Hematopoietic multipotent progenitor cell treated with erythropoietin and hydrocortisone succinate and interleukin-3 and kit ligand, for 8 days (in vitro differentiated cells): ENCODE measurements around the gene TGFBI.
"Not testable (repeated sequence)": the region's sequence is repeated elsewhere in the genome, so short reads cannot be mapped to it uniquely, and the experiment has no call there.

Experiments
- DNase-seq: peaks from one replicate; pipeline ENCODE4 v3.0.0-alpha.2; 2015

TGFBI gene

DNA sequence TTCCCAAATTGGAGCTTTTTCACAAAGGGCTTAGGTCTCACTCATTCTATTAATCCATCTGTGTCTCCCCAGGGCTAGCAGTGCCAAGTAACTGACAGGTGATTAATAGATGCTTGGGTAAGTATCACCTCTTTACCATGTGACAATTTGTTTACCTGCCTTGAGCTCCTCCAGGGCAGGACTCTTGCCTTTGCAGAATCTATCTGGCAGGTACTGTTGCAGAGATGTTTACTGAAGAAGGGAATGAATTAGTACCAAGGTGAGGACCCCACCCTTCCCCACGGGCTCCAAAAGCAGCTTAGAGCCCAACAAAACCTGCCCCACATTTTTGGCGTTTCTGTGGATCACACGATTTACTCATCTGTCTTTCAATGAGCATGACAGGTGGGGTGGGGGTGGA is 698 bp upstream of the TGFBI start:
- no peak for DNase-seq

GRCh38 chr5:136030252-136030651 is 1.5 kb downstream of the TGFBI start:
- no peak for DNase-seq

GRCh38 chr5:136030956-136031611 is 2.3 kb downstream of the TGFBI start:
- no peak for DNase-seq

- DNase-seq = no peak
Measured at GRCh38 chr5:136031711-136032110, 2.9 kb downstream of the TGFBI start.

DNA sequence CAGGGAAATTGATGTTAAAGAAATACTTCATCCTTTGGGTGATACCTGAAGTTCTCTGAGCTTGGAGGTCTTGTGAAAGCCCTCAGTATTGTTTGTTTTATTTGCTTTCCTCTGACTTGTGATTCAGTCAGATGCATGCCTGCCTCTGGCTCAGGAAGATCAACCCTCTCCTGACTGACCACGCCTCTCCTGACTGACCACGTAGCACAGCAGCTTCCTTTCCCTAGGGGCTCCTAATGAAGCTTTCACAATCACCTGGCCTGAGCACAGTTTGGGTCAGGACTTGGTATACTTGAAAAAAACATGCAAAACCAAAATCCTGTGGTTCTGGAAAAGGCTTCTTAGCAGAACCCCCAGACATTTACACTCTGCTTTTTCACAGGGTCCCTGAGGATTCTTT is 3.8 kb downstream of the TGFBI start:
- no peak for DNase-seq

DNA sequence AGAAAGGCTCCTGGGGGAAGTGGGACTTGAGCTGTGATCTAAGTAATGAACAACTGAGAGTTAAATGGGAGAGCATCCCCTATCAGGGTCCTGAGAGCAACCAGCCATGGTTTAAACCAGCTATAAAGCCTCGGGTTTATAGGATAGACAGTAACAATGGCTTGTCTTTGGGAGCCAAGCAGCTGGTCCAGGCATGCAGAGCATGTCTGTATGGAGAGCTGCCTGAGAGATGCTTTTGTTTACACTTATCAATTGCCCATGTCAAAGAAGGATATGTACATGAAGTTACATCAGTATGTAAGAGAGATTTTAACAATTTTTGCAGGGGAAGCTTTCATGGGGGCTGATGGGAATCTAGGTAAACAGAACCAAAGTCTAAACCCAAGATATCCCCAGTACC is 4.4 kb downstream of the TGFBI start:
- DNase-seq = no peak

DNA sequence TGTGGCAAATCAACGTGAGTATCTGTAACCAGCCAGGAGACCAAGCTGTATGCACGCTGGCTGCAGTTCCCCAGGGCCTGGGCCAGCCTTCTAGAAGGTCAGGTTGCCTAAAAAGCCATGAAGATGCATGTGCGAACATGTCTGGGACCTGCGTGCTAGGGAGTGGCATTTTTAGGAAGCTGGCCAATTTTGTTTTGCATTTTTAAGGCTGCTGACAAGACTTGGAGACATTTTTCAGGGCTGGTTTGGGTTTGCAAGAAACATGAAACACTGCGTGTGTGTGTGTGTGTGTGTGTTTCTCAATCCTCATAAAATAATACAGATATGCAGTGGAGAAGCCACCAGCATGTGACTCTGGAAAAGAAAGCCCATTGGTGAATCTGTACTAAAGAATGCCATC is 5.1 kb downstream of the TGFBI start:
- no peak for DNase-seq

DNA sequence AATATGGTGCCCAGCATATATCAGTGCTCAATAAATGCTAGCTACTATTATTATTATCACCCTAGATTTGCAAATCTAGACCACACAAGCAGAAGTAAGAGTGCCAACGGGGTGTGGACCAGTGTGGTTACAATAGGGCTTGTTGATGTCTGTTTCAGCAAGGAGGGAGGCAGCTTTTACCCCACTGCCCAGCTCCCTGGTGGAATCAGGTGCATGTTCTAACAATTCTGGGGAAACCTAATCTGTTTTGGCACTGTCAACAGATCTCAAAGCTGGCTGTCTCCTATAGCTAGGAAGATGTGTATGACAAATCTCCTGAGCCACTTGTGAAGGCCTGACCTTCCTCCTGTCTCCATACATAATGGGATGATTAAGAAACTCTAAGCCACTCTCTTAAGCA is 5.7 kb downstream of the TGFBI start:
- DNase-seq = no peak

GRCh38 chr5:136034984-136035383 is 6.2 kb downstream of the TGFBI start:
- no peak for DNase-seq

DNA sequence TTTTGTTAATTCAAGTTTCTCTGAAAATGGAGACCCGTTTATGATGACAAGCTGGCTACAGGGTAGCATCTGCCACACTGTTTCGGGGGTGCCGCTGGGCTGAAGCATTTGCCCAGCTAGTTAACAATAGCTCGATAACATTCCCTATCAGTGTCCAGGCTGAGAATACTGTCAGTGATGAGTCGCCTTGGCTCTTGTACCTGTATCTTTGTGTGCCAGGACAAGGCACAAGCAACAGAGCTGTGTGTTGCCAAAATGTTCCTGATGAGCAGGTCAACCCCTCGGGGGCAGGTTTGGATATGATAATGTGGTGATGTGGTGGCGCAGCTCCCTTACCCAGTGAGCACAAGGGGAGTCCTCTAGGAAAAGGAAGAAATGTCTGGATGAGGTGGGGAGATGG is 7.0 kb downstream of the TGFBI start:
- no peak for DNase-seq

GRCh38 chr5:136036293-136036911 is 7.6 kb downstream of the TGFBI start:
- DNase-seq = no peak

GRCh38 chr5:136037001-136037705 is 8.4 kb downstream of the TGFBI start:
- no peak for DNase-seq

GRCh38 chr5:136038635-136039034 is 9.8 kb downstream of the TGFBI start:
- no peak for DNase-seq

DNA sequence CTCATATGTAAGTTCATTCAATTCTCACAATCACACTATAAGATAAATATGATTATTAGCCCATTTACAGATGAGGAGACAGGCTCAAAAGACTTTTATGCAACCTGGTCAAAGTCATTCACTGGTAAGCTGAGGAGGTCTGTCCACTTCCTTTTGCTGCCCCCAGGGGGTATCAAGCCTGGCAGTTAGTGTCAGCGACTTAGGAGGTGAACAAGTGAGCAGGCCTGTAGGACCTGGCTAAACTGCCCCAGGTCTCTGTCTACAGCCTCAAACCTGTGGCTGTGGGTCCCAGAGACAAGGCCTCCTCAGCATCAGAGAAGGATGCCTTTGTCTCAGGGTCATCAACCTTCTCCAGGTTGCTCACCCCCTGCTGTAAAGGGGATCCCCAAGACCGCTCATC is 10.4 kb downstream of the TGFBI start:
- no peak for DNase-seq

- DNase-seq = no peak
Measured at GRCh38 chr5:136040746-136041415, 12.1 kb downstream of the TGFBI start.

GRCh38 chr5:136042156-136042555 is 13.4 kb downstream of the TGFBI start:
- no peak for DNase-seq

GRCh38 chr5:136042665-136043121 is 13.9 kb downstream of the TGFBI start:
- no peak for DNase-seq

- DNase-seq = no peak
Measured at GRCh38 chr5:136043551-136043950, 14.8 kb downstream of the TGFBI start.

GRCh38 chr5:136043968-136044610 is 15.3 kb downstream of the TGFBI start:
- no peak for DNase-seq

DNA sequence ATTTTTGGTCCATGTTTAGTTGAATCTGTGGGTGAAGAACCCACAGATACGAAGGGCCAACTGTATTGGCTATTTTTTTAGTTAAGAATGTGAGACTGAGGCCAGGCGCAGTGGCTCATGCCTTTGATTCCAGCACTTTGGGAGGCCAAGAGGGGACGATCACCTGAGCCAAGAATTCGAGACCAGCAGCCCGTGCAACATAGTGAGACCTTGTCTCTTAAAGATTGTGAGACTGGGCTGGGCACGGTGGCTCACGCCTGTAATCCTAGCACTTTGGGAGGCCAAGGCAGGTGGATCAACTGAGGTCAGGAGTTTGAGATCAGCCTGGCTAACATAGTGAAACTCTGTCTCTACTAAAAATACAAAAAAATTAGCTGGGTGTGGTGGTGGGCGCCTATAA is 16.2 kb downstream of the TGFBI start:
- not testable (repeated sequence) for DNase-seq

GRCh38 chr5:136046246-136046645 is 17.5 kb downstream of the TGFBI start:
- no peak for DNase-seq

DNA sequence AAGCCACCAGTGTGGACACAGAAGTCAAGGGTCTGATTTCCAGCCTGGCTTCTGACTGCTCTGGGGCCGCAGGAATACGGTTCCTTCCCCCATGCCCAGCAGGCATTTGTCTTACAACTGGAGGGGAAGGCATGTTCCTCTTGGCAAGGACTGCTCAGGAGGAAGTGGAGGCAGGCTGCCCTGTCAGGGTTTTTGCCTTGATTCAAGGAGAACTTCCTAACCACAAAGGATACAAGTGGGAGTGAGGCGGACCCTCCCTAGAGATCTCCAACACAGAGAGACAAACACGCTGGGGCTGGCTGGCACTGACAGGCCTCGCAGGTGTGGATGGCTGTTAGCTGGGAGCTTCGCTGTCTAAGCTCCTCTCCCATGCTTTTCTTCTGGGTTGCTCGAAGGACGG is 19.1 kb downstream of the TGFBI start:
- no peak for DNase-seq

DNA sequence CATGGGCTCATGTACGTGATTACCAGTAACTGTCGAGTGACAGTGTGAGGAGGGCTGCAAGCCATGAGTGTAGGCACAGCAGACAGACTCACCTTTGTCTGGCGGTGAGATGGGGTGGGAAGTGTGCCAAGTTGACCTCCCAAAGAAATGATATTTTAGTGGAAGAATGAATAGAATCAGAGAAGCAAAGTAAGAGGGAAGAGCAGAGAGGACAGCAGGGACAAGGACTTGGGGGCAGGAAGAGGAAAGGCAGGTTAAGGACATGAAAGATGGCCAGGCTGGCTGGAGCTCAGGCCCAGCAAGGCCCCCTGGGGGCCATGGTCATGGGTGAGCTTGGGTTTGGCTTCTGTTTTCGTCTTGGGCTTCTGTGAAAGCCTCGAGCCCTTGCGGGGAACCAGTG is 20.2 kb downstream of the TGFBI start:
- no peak for DNase-seq
